ENCODE results near the gene GTPBP8.

DNA sequence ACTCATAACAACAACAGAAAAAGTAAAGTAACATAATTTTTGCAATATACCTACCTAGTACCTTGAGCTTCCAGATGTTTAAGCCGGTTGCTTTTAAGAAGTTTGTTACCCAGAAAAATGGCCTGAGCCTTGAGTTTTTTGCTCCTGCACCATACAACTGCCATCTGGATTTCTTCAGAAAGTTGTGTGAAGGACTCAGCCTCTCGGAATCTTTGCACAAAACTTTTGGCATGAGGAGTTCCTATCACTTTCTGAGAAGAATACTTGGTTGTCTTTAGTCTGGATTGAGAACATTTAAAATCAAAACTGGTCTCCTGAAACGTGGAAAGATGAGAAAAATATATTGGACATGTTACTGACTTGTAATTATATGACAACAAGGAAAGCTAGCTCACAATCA lies 17.3 kb downstream of the GTPBP8 start:
- TF ChIP-seq EZH2 (IDR thresholded peaks at IDR 0.05; ENCODE audit: borderline replicate concordance, low read depth, low read length, severe bottlenecking) (no peak), POLR2A (IDR thresholded peaks at IDR 0.05; ENCODE audit: low read depth, low read length) (no peak), POLR2AphosphoS5 (IDR thresholded peaks at IDR 0.05; ENCODE audit: insufficient read depth, low read depth, low read length) (no peak)
- TF ChIP-seq, protein P1, sequence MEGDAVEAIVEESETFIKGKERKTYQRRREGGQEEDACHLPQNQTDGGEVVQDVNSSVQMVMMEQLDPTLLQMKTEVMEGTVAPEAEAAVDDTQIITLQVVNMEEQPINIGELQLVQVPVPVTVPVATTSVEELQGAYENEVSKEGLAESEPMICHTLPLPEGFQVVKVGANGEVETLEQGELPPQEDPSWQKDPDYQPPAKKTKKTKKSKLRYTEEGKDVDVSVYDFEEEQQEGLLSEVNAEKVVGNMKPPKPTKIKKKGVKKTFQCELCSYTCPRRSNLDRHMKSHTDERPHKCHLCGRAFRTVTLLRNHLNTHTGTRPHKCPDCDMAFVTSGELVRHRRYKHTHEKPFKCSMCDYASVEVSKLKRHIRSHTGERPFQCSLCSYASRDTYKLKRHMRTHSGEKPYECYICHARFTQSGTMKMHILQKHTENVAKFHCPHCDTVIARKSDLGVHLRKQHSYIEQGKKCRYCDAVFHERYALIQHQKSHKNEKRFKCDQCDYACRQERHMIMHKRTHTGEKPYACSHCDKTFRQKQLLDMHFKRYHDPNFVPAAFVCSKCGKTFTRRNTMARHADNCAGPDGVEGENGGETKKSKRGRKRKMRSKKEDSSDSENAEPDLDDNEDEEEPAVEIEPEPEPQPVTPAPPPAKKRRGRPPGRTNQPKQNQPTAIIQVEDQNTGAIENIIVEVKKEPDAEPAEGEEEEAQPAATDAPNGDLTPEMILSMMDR (IDR thresholded peaks at IDR 0.05; ENCODE audit: extremely low read depth in 1 of 2, insufficient read depth in 1 of 2, low read depth in 1 of 2, low read length in 2 of 2) = no peak
- TF ChIP-seq, protein P2, sequence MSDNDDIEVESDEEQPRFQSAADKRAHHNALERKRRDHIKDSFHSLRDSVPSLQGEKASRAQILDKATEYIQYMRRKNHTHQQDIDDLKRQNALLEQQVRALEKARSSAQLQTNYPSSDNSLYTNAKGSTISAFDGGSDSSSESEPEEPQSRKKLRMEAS (IDR thresholded peaks at IDR 0.05; ENCODE audit: insufficient read depth, insufficient read length) = no peak

Measured in endothelial cell of umbilical vein (primary cell).